RPMI7951 (cell line): ENCODE data around the gene NPFF. TPM values are rescaled to one million over a fixed set of nuclear protein-coding genes. Genes with fewer than 3 reads are reported as not detected.
"Not testable (repeated sequence)": the region's sequence is repeated elsewhere in the genome, so short reads cannot be mapped to it uniquely, and the experiment has no call there.

Experiments used
- DNase-seq: peaks from one replicate; pipeline ENCODE4 v3.0.0-alpha.2; 2012; ENCODE audit warnings: low read depth
- total RNA-seq: library from RNA; depleted of rRNA; stranded (reverse); fragments of >200 nt; shearing (Covaris generic); gene quantifications from 2 replicates; pipeline ENCODE4 v1.2.3, GENCODE V29; 2014; rRNA removed

NPFF gene, protein sequence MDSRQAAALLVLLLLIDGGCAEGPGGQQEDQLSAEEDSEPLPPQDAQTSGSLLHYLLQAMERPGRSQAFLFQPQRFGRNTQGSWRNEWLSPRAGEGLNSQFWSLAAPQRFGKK
- total RNA-seq = not detected in 2 replicates

DNA sequence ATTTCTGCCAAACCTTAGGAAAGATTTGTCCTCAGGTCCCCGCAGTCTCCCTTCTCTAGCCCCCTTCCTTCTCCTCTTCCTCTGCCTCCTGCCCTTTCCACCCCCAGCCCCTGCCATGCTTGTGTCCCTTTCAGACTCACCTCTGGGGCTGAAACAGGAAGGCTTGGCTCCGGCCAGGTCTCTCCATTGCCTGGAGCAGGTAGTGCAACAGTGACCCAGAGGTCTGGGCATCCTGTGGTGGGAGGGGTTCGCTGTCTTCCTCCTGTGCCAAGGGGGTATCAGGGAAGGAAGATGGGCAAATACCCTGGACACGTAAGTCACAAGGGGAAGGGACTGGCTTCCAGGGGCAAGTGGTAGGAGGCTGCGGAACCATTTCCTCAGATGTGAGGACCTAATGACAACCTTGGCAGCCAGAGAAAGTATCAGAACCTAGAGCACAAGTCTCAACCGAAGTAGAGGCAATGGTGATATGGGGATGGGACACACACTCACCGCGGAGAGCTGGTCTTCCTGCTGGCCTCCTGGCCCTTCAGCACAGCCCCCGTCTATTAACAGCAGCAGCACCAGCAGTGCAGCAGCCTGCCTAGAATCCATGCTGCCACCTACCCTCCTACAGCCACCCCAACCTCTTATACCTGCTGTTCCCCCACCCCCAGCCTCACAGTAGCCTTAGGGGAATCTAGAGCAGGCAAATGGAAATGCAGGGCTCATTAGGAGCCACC is at the start of gene NPFF:
NPFF (minus strand) TSS at position 604 of the 722 bp plus-strand sequence; CDS start at position 594, 10 bp downstream.
- DNase-seq = no peak

GRCh38 chr12:53552361-53553327 is 45.4 kb upstream of the NPFF start:
- no peak for DNase-seq

GRCh38 chr12:53551889-53552291 is 44.6 kb upstream of the NPFF start:
- DNase-seq = no peak

DNA sequence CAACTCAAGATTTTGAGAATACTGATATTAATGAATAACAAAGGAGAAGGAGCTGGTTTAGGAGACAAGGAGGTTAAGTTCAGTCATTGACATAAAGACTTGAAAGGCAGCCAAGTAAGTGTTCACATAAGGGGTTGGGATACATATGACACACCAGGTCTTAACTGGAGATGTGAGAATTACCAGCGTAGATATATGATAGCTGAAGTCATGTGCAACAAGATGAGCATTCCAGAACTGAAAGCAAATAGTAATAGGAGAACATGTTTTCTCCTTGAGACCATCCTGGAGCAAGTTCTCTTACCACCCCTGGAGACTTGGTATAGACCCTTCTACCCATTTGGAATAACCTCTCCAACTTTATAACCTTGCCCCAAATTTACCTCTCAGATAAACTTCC is 43.3 kb upstream of the NPFF start:
- no peak for DNase-seq

DNA sequence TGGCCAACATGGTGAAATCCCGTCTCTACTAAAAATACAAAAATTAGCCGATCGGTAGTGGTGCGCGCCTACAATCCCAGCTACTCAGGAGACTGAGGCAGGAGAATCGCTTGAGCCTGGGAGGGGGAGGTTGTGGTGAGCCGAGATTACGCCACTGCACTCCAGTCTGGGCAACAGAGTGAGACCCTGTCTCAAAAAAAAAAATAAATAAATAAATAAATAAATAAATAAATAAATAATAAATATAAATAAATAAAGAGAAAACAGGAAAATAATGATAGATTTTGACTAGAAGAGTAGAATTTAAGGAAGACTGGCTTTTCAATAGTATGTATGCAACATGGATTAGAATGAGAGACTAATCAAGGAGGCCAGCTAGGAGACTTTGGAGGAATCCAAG is 42.8 kb upstream of the NPFF start:
- not testable (repeated sequence) for DNase-seq

- DNase-seq = not testable (repeated sequence)
Measured at GRCh38 chr12:53548354-53548753, 41.1 kb upstream of the NPFF start.

DNA sequence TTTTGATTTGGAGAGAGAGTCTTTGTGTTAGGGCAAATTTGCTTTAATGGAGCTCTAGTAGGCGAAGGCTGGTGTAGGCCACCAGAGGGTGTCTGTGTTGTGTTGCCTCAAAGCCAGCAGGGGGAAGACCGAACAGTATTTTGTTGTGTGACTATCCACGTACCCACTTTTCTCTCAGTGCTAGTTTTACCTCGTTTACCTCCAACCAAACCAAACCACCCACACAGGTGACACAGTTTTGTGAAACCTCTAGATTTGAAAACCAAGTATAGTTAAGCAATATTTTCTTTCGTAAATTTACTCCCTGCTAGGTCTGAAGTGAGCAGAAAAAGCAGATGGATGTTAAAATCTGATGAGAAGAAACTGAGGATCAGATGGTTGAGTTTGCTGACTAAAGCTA is 36.3 kb upstream of the NPFF start:
- DNase-seq = peak; percentile 61

DNA sequence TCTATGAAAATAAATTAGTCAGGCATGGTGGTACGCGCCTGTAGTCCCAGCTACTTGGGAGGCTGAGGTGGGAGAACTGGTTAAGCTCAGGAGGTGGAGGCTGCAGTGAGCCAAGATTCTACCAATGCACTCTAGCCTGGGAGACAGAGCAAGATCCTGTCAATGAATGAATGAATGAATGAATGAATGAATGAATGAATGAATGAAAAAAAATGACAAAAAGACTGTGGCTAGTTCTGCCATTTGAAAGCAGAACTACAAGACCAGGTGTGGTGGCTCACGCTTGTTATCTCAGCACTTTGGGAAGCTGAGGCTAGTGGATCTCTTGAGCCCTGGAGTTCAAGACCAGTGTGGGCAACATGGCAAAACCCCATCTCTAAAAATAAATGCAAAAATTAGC is 32.2 kb upstream of the NPFF start:
- no peak for DNase-seq

DNA sequence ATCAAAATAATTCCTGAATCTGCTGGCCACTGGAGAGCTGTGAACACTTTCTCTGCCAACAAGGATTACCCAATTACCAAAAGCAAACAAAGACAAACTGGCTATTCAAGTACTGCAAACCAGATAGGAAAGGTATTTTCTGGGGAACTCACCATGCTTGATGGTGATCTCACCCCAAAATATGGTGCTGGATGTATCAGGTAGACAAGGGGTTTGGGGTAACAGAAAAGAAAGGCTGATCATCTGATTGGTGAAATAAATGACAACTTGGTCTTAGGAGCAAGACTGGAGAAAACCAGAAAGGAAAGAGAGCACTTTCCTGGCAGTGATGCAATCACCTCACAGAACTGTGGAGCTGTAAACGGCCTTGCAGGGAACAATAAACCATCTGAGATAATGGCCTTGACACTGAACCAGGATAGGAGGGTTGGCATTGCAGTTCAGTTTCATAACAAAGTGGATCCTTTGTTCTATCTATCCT is 31.0 kb upstream of the NPFF start:
- DNase-seq = no peak

GRCh38 chr12:53536962-53537361 is 29.7 kb upstream of the NPFF start:
- DNase-seq = no peak

DNA sequence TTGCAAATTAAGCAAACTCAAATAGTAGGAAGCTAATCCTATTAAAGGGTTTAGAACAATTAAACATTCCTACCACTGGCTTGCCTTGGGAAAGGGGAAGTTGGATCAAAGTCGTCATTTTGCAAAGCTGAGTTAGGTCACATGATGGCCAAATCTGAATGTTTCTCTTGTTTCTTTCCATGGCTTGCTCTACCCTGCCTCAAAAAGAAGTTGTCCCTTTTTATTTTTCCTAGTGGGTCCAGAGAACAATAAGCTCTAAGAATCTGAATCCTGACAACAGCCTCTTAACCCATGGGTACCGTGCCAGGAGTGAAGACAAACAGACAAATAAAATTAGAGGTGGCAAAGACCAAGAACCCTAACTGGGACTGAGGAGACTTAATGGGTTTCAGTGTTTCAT is 26.2 kb upstream of the NPFF start:
- DNase-seq = no peak

DNA sequence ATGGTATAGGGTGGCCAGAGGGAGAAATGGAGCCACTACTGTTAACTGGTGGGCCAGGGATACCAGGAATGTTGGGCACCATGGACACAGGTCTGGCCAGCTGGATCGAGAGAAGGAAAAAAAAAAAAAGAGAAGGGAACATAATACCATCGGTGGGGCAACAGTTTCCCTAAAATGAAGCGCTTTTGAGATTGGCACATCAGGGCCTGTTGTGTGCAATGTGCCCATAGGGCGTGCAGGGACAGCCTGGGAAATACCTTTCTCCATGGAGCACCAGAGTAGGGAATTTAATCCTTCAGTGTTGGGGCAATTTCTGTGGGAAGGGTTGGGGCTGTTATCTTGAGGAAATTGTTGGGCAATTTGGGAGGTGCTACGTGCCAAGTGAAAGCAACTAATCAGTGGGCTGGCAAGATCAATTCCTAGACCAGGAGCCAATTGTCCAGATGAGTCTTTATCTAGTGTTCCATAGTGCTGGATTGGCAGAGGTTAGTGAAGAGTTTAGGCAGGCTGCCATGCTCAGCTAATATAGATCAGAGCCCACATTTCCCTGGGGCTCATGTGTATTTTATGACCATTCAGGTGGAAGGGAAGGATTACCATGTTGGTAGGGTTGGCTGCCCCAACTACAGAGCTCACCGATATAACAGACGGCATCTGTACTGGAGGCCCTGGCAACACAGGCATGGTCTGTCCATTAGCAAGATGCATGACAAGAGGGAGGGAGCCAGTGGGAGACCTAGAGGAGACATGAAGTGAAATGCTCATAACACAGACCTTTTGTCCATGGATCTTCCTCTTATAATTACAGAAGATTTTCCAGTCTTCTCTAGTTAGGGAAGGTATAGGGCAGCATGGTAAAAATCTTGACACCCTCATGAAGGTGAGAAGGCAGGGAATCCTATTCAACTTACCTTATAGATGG is 25.5 kb upstream of the NPFF start:
- DNase-seq = no peak

DNA sequence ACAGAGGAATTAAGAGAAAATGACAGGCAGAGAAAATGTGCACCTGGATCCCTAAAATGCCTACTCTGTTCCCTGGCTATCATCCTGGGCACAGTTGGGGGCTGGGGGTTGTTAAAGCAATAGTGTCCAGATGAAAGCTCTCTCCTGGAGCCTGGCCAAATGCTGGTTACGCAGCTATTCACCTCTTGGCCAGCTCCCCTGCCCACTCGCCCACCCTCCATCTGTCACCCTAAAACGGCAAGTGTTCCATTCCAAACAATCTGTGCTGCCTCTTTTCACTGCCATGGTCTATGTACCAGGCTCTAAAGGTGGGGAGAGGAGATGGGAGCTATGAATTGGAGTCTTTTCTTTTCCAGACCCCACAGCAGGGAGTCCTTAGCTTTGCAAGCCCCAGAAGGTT is 24.7 kb upstream of the NPFF start:
- DNase-seq = no peak

DNA sequence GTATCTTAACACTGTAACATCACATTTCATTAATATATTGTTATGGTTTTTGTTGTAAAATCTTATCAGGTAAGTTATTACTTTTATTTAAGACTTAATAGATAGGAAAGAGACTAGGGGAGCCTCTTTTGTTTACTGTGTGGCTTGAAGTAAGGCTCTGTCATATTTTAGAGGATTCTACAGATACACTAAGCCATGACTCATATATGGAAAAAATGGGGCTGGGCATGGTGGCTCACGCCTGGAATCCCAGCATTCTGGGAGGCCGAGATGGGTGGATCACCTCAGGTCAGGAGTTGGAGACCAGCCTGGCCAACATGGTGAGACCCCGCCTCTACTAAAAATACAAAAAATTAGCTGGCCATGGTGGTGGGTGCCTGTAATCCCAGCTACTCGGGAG is 23.6 kb upstream of the NPFF start:
- DNase-seq = peak; percentile 41

DNA sequence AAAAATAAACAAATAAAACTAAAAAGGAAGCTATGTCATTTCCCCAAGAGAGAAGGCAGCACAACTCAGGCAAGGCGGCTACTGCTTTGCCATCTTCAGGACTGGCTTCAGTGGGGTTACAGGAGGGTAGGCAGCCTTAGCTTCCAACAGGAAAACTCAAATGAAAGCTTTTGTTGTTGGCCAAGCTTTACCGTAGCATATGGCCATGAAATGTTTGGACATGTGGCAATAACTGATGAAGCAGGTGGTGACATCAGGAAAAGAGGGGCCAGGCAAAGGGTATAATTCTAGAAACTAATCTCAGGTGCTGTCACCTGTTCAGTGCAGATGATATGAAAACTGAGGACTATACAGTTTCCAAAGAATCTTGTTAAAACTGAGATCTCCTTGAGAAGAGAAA is 22.8 kb upstream of the NPFF start:
- DNase-seq = no peak

- DNase-seq = no peak
Measured at GRCh38 chr12:53524476-53524875, 17.2 kb upstream of the NPFF start.

DNA sequence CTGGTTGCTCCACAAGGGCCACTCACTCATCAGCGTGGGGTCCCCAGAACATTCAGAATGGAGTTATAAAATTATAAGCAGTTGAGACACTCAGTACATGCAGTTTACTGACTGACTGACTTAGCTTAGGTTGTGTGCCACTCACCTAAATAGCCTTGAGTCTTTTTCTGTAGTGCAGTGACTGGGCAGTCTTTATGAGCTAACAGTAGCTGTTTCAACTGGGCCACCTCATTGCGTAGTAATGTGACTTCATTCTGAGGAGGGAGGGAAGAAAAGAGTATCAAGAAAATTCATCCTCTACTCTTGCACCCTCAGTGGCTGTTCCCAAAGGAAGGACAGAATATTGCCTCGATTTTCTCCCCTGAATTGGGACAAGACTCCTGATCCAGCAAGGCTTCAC is 15.8 kb upstream of the NPFF start:
- DNase-seq = no peak

GRCh38 chr12:53518381-53518780 is 11.1 kb upstream of the NPFF start:
- peak; percentile 27 for DNase-seq

GRCh38 chr12:53516758-53517455 is 9.6 kb upstream of the NPFF start:
- DNase-seq = no peak

- no peak for DNase-seq
Measured at GRCh38 chr12:53515291-53515680, 8.0 kb upstream of the NPFF start.
